GM18499 (cell line): ENCODE measurements around the gene KLF6.

ENCODE experiments used
- ATAC-seq: cut with Tn5 transposase; IDR thresholded peaks from one replicate; pipeline ENCODE4 v1.9.1; 2021; ENCODE audit warnings: moderate number of reproducible peaks; ENCODE audit not compliant: insufficient read depth, unreplicated experiment

KLF6 gene

DNA sequence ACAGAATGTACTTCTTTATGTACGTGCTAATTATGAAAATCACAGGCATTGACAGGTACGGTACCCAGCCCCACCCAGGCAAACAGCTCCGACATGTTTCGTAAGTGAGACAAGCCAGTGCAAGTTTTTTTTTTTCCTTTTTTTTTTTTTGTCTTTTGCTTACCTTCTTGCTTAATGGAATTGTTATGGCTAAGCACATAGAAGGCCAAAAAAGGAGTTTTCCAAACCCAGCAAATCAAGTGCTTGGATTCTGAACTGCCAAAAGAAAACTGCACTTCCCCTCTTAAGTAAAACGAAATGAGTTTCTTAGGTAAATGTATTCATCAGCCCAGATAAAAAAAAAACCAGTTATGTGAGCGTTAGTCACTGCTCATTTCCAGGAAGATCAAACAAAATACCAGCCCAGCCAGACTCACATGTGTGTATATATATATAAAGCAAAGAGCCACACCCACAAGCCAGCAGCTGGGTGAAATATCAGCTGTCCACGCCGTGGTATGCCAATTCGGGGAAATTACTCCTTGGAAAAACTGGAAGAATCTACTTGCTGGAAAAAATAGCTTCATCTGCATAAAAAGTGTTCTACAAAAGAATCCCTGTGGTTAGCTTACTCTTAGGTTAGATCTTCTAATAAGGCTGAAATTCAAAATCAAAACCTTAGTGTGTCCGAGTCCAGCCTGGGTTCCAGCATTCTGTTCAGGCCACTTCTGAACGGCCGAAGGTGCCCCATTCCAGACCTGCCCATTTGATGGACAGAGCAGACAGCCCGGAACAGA, 8.0 kb downstream of the KLF6 start:
- no peak for ATAC-seq

DNA sequence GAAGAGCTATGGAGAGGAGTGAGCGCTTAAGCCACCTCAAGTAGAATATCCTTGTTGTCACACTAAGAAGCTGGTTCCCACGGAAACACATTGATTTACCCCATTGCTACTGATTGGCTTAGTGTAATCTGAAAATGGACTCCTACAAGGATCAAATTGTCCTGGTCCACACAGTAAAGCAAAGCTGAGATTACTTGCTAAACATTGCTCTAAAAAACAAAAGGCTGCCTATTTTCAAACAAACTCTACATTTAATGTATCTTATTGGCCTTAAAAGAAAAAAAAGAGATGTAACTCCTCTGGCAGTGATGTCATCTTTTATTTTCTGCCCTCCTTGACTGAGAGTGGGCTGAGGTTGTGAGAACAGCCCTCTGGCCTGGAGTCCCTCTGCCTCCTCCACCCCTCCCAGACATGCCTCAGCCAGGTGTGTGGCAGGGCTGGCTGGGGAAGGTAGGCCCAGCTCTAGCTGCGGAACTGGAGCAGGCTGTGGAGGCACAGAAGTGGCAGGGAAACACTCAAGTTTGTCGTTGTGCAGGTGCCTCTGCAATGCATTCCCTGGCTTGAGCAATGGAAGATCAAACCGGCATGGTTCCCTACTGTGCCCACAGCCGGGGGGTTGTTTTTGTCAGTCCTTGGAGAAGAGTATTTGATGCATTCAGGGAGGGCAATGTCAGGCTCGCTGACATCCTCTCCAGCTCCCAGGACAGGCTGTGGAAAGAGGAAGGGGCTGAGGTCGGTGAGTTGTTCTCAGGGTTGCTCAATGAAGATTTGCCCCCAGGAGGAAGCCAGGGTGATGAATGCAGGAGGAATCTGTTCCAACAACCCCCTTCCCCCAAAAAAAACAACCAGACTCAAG, 9.1 kb downstream of the KLF6 start:
- no peak for ATAC-seq

DNA sequence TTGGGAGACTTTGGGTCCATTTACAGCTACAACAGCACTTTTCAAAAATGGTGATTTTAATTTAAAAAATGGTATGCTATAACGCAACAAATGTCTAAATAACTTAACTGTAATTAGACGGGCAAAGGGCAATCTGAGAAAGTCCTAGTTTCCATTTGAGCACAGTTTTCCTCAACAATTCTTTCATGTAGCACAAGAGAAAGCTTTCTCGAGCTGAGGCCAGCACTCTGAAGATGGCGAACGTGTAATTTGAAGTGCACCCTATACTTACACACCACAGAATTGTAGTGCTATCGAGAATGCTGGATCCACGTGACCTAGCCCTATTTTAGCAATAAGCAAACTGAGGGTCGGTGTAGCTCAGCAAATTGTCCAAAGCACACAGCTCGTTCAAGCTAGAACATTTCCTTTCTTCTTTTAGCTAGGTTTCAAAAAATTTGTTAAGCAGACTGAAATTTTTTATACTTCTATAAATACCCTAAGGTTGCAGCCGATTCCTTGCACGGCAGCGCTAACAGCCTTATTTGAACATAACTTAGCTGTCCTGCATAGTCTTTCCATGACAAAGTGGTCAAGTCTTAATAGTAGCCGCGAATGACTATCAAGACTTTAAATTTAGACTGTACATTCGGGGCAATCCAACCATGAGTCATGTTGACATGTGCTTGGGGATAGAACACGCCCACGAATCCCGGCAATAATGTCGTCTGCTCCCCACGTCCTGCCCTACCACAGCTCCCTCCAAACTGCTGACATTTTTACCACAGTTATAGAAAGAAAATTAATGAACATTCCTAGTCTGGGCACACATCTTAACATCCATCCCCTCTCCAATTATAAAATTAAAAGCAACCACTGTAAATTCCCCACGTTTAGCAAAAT, 10.0 kb downstream of the KLF6 start:
- ATAC-seq, result no peak

DNA sequence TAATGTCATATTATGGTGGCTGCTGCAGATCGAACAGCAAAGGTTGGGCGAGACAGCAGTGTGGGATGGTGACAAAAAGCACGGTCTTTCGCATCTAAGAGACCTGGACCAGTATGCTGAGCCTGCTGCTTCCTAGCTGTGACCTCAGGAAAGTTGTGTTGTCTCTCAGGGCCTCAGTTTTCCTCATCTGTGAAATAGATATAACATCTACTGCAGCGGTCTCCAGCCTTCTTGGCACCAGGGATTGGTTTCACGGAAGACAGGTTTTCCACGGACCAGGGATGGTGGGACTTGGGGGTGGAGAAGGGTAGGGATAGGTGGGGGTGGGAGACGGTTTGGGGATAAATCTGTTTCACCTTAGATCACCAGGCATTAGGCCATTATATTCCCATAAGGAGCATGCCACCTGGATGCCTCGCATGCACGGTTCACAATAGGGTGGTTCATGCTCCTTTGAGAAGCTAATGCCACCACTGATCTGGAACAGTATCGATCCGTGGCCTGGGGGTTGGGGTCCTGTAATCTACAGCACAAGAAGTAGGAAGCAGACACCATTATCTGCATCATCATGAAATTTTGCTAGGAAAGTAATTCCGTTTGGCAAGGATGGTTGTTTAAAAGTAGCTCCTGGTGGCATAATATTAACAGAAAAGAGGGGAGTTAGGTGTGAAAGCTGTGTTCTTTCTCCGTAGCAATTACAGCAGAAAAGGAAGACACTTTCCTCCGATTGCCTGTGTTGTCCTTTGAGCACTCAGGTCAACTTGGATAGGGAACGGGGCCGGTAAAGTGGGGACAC, 10.8 kb downstream of the KLF6 start:
- ATAC-seq, result no peak

DNA sequence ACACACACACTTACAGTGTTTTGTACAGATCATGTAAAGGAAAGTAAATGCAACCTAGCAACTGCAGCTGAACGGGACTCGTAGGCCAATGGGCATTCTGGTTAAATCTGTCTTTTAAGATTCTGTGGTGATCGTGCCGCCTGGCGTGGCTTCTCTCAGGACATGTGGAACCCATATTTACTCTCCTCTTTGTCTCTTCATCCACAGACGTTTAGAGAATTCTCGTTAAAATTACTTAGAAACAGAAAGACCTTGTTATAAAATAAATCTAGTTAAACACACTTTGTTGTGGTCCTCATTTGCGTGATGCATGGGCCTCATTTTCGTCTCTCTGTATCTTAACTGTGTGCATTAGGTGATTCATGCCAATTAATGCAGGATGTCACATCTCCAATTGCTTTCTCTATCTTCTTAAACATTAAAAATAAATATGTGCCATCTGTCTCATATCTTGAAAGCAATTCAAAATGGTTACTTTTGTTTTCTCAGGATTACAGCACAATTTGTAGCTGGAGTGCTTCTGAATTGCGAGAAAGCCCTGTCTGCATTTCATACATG, 11.5 kb downstream of the KLF6 start:
- ATAC-seq, result no peak

DNA sequence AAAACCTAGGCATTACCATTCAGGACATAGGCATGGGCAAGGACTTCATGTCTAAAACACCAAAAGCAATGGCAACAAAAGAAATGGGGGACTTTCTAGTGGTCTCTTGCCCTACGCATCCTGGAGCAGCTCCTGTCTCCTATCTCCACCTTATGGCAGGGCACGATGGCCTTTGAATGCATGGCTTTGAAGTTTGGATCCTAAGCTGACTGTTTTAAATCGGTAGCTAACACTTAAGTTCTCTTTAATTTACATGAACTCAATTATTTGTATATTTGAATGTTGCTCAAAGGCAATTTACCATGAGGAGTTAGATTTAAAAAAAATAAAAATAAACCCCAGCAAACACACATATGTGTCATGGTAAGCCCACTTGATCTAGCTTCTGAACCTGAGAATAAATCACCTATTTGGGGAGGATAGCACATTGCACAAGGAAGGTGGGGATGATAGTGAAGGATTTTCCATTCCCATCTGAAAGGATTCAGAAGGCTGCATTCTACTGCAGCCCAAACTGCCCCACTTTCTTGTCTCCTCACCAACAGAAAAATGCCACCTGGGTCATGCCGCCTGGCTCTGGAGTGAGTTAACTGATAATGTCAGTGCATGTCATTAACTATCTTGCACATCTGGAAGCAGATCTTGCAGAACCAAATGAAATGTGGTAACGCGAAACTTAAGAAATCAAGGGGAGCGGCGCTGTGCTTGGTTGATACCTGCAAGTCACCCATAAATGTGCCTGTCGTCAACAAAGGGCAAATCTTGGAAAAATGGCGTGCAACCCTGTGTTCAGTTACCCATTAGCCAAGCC, 12.4 kb downstream of the KLF6 start:
- no peak for ATAC-seq

DNA sequence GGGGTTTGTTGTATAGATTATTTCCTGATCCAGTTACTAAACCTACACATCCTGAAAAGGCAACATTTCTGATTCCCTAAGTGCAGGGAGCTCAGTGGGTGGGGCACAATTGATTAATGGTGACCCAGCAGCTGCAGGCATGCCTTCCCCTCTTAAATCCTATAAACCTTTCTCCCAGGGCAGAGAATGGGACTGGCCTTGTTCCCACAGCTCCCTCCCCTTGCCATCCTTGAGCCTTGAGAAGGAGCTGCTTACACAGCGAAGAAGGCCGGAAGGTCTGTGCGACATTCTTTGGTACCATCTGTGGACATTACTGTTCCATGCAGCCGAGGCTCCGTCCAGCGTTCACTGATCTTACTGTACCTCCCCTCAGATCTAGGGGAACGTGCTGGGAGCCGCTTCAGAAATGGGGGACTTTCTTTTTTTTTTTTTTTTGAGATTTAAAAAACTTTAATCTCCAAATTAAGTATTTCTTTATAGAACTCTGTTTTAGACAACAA, 14.3 kb downstream of the KLF6 start:
- ATAC-seq, result no peak

DNA sequence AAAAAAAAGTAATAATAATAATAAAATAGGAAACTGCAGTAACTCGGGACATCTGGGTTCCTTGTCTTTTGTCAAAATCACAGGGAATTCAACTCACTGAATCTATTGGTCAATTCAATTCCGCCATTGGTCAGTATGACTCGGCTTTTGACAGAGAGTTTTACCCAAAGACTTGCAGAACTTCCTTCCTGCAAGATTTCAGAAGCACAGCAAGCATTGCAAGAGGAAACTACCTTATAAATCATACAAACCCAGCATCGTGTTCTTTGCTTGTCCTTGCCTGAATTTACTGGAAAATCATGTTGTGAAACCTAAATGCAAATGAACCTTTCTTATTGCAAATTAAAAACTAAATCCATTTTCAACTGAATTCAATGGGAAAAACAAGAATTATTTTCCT, 15.5 kb downstream of the KLF6 start:
- no peak for ATAC-seq

DNA sequence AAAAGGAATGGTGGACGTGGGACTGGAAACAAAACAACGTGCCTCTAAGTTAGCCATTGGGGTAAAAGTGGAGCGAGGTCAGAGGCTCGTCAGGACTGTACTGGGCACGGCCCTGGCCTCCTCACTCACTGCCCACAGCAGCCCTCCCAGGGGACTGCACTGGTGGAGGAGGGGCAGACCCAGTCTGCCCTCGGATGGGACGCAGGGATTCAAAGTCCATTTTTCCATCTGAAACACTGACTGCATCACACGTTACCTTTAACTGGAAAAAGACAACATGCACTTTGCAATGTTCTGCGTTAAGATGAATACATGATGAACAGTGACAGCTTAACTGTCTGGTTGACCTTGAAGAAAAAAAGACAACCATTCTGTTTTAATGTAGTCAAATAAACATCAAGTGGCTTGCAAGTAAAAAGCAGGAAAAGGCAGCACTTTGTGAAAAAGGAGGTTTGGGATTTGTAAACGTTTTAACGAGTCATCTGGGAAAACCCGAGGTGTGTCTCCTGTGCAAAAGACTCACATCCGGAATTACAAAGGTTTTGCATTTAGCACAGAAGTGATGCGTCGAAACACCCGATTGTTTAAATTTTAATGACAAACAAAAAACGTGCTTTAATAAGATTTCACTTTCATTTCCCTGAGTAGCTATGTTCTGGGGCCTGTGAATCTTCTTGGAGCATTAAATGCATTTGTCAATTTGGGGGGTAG, 18.8 kb downstream of the KLF6 start:
- no peak for ATAC-seq

DNA sequence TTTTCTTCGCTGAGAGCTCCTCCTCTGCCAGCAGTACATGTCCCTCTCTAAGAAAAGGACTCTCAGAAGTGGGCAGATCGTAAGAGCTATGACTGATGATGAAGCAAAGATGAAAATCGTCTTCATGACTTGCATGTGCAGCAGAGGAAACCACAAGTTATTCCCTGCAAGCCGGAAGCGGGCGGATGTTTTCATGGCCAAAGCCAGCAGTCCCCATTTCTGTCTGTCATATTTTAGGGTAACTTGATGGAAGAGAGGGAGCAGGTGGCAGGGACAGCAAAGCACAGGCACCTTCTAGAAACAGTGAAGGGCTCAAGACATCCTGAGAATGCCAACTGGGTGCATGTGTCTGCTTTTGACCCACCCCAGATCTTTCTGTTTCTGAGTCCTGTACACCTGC, 19.9 kb downstream of the KLF6 start:
- no peak for ATAC-seq

DNA sequence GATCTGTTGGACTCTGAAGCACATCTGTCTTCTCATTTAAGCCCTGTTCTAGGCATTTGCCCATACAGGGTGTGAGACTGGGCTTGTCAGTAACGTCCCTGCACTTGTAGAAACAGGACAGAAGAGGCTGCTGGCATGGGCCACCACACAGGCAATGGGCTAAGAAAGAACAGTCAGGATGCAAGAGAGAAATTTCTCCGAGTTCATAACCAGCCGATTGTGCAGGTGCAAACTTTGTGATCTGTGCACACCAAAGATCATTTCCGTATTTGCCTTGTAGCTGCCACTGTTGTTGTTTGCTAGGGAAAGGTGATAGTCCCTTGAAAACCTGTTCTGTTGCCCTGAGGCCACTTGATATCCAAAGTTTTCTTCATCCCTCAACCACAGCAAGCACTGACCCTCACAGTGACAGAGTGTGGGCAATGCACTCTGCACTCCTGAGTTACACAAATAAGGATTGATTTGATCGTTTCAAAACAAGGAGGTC, 20.3 kb downstream of the KLF6 start:
- no peak for ATAC-seq

DNA sequence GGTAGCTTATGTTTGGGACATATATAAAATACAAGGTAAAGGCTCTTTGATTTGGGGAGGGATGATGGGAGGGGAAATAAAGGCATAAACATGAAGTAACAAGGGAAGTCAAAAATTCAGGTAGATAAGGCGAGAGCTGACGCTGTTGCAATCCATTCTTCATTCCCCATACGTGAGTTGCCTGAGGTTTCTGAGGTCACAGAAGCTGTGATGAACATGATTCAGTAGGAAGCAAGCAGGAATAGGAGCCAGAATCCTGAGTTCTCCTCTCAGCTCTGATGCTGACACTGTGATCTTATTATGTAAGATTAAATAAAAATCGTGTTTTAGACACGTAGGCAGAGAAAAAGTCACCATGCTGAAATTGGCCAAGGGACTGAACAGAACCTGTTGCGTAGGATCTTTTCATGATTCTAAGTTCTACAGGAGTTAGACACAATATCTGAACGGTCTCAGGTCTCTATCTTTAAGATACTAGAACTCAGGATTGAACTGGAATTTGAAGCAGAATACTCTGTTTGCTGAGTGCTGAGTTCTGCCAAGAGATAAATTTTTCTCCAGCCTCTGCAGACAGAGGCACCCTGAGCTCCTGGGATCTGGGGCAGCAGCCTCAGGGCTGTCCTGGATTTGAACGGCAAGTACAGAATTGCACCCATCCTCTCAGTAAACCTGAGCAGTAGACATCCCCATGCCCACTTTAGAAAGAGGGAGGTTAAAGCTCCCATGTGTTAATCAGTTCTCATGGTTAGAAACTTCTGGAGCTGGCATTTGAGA, 21.0 kb downstream of the KLF6 start:
- ATAC-seq, result no peak

DNA sequence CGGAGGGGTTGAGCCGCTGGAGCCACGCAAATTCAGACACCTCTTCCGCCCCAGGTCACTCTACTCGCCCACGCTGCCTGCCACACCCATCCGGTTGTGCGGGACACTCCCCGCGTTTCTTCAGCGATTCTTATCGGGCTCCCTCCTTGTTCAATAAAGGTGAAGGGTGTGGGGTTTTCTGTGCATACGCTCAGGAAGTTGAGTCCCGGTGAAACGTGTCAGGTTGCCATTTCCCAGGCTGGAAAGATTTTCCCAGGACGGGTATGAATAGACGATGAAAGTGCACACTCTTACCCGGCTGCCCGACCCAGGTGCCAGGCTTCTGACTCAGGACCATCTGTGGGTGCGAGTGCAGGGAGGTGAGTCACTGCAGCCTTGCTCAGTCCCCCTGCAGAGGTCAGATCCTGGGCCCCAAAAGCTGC, 22.0 kb downstream of the KLF6 start:
- no peak for ATAC-seq

DNA sequence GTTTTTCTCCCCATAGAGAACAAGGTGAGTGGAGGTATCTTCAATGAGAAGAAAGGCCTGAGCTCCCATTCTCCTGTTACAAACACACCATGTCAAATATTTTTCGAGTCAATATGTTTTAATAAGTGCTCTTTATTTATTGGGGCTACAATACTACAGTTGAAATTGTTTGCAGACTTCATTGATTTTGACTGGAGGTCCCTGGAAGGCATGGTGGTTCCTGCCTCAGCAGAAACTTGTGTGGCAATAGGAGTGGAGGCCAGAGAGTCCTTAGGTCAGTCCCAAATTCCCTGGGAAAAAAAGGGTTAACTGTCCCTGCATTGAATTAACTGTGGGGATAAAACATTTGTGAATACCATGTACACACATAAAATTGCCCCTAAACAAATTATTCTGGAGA, 22.7 kb downstream of the KLF6 start:
- no peak for ATAC-seq

DNA sequence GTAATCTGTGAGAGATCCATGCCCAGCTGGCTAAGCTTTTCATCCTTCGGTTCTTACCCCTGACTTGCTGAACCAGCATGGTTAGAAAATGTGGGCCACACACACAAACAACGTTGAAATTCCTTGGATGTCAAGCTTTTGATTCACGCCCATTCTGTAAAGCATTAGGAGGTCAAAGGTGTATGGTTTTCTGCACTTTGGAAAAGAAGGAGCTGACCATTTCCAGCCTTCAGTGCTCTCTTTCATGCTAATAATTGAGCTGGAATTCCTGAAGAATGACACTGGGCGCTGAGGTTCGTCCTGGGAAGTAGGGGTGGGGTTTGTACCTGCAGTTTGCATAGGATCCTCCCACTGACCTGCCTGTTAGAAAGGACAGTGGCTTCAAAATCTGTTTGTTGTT, 23.1 kb downstream of the KLF6 start:
- ATAC-seq, result no peak

DNA sequence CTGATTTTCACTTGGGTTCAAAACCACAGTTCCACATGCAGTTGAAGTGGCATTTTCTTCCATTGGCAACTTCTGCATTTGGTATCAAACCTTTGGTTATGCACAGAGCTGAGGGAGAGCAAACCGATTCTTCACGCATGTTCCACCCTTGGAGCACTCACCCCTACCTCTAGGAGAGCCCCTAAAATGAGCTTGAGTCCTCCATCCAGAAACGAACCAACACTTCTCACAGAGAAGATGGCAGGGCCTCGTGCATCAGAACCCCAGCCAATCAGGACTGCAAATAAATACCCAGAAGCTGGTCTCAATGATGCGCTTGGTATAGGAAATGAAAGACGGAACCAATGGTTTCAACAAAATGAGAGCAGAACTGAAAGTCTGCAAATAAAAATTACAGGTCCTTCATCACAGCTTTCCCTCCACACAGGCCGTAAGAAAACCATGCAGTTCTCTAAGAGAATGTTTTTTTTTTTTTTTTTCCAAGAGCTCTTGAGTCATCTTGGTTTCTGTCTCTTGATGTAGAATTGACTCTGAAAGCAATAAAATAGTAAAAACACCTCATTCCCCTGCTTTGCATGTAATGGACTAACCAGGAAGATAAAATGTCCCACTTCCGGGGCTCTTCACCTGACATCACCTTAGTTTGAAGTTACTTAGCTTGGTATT, 23.9 kb downstream of the KLF6 start:
- ATAC-seq, result peak; percentile 38

DNA sequence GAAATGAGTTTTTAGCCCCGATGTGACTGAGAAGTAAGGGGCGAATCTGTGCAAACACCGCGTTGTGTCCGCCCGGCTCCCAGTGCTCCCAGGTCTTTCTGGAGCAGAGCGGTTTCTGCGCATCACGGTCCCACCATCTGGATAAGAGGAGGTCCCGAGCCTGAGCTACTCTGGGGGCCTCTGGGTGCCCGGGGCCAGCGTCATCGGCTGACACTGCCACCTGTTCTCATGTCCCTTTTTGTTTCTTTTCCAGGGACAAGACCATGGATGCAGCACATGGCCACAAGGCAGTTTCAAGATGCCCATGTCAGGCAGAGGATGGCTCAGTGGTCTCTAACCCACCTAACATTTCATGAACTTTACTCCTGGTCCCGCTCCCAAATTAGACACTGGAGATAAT, 24.9 kb downstream of the KLF6 start:
- ATAC-seq, result no peak
